Natural killer cell treated with Interleukin-12 subunit alpha and Interleukin-12 subunit beta and Interleukin-15 and Interleukin-18, amount 100 ng/mL, for 72 hours (primary cell): ENCODE measurements around the gene MED25. TPM values are rescaled to one million over a fixed set of nuclear protein-coding genes. Genes with fewer than 3 reads are reported as not detected.

Source experiments
- ATAC-seq, 2 donors: fragments of 150-1000 bp; cut with Tn5 transposase in 1 of 2; sonication (Bioruptor Pico), chemical (Tn5 transposase) in 1 of 2; 2 replicates each; pipeline ENCODE4 v1.10.0; 2021
- DNase-seq: peaks from one replicate; pipeline ENCODE4 v3.0.0; 2022; ENCODE audit warnings: low spot score
- H3K27ac Mint-ChIP-seq, 2 donors: 1 replicate in 1 of 2; 2 replicates in 1 of 2; pipeline ENCODE4 v1.8.0; 2022; ENCODE audit warnings: mixed read lengths in 2 of 2, mild to moderate bottlenecking in 1 of 2, moderate library complexity in 1 of 2
- H3K27me3 Mint-ChIP-seq, 2 donors: 1 replicate in 1 of 2; 2 replicates in 1 of 2; pipeline ENCODE4 v1.8.0; 2022; ENCODE audit warnings: mixed read lengths in 2 of 2
- H3K36me3 Mint-ChIP-seq: one replicate; pipeline ENCODE4 v1.8.0; 2022; ENCODE audit warnings: mixed read lengths
- H3K4me1 Mint-ChIP-seq, 2 donors: 1 replicate in 1 of 2; 2 replicates in 1 of 2; pipeline ENCODE4 v1.8.0; 2022; ENCODE audit warnings: low read depth in 2 of 2, mixed read lengths in 2 of 2, mild to moderate bottlenecking in 1 of 2
- H3K4me3 Mint-ChIP-seq: one replicate; pipeline ENCODE4 v1.8.0; 2022; ENCODE audit warnings: mixed read lengths
- H3K9me3 Mint-ChIP-seq: 2 replicates; pipeline ENCODE4 v1.8.0; 2022; ENCODE audit warnings: mixed read lengths
- total RNA-seq, 2 donors: library from RNA; stranded (reverse); gene quantifications; one replicate each; pipeline ENCODE4 v1.2.3, GENCODE V29; 2022

The MED25 gene
- total RNA-seq, 2 donors from 2014 or later: 48.0 to 64.6 TPM

DNA sequence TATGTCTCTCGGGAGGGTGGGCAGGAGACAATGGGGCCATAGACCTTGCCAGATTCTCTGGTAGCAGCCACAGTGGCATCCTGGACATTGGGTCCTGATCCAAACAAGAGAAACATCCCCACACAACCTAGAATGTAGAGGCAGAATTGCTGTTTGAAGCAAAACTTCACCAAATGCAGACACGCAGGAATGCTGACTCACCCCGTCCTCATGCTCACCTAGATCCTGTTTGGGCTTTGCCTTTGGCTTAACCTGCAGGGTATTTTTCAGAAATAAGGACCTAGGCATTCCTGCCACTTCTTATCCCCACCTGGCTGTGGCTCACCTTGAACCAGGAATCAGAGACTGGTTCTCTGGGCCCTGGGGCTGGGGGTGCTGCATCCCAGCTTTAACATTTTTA lies 66.7 kb downstream of the MED25 start:
- Mint-ChIP-seq H3K27ac (no peak overlapping the region), H3K4me1 (no peaks in the 10 kb centered on the region), H3K9me3 (no peaks in the 10 kb centered on the region), H3K4me3 (no peak overlapping the region), H3K27me3 (no peaks in the 10 kb centered on the region), H3K36me3 (no peaks in the 10 kb centered on the region)
- ATAC-seq (no peak), DNase-seq (no peak)

Other genes with a start within 250 kb of the MED25 start
- 10 to 100 TPM; 70.6 to 75.2 TPM for gene NOSIP, start 237.7 kb upstream of the MED25 start, total RNA-seq
- gene PRRG2, start 237.0 kb upstream of the MED25 start, total RNA-seq: 1 to 10 TPM in 1 of 2 donors, under 1 TPM in 1; 0.81 to 1.5 TPM
- gene PRR12, start 227.1 kb upstream of the MED25 start, total RNA-seq: 10 to 100 TPM; 29.7 to 45.7 TPM
- gene RRAS, start 178.1 kb upstream of the MED25 start, total RNA-seq: 10 to 100 TPM in 1 of 2 donors, 1 to 10 TPM in 1; 4.1 to 10.4 TPM
- gene SCAF1, start 176.1 kb upstream of the MED25 start, total RNA-seq: 100 to 1,000 TPM in 1 of 2 donors, 10 to 100 TPM in 1; 75.8 to 106 TPM
- 100 to 1,000 TPM; 167 to 185 TPM for gene IRF3, start 152.4 kb upstream of the MED25 start, total RNA-seq
- gene BCL2L12, start 152.4 kb upstream of the MED25 start, total RNA-seq: 10 to 100 TPM; 45.9 to 98.0 TPM
- 100 to 1,000 TPM; 268 to 457 TPM for gene PRMT1, start 141.0 kb upstream of the MED25 start, total RNA-seq
- 10 to 100 TPM in 1 of 2 donors, 1 to 10 TPM in 1; 5.7 to 18.5 TPM for gene ADM5, start 128.7 kb upstream of the MED25 start, total RNA-seq
- 1 to 10 TPM in 1 of 2 donors, under 1 TPM in 1; 0.52 to 2.7 TPM for gene CPT1C, start 127.2 kb upstream of the MED25 start, total RNA-seq
- under 1 TPM; 0.38 to 0.53 TPM for gene TSKS, start 55.0 kb upstream of the MED25 start, total RNA-seq
- gene AP2A1, start 51.3 kb upstream of the MED25 start, total RNA-seq: 100 to 1,000 TPM; 131 to 142 TPM
- 10 to 100 TPM; 10.7 to 18.0 TPM for gene FUZ, start 5.0 kb upstream of the MED25 start, total RNA-seq
- 10 to 100 TPM; 64.6 to 78.0 TPM for gene PTOV1, start 32.9 kb downstream of the MED25 start, total RNA-seq
- 100 to 1,000 TPM; 146 to 205 TPM for gene PNKP, start 49.3 kb downstream of the MED25 start, total RNA-seq
- 10 to 100 TPM; 16.8 to 32.1 TPM for gene AKT1S1, start 59.1 kb downstream of the MED25 start, total RNA-seq
- gene TBC1D17, start 59.4 kb downstream of the MED25 start, total RNA-seq: 10 to 100 TPM; 26.0 to 34.0 TPM
- gene IL4I1, start 78.6 kb downstream of the MED25 start, total RNA-seq: 10 to 100 TPM in 1 of 2 donors, 1 to 10 TPM in 1; 2.4 to 15.1 TPM
- 10 to 100 TPM; 12.1 to 12.4 TPM for gene ATF5, start 110.9 kb downstream of the MED25 start, total RNA-seq
- gene NUP62, start 111.2 kb downstream of the MED25 start, total RNA-seq: 100 to 1,000 TPM; 109 to 187 TPM
- not detected for gene SIGLEC11, start 142.9 kb downstream of the MED25 start, total RNA-seq
- 10 to 100 TPM; 52.1 to 70.9 TPM for gene VRK3, start 207.1 kb downstream of the MED25 start, total RNA-seq
- gene ZNF473, start 207.7 kb downstream of the MED25 start, total RNA-seq: 10 to 100 TPM in 1 of 2 donors, 1 to 10 TPM in 1; 6.2 to 10.3 TPM